Stomach (tissue), 9 donors: ENCODE results near the gene PAK6. TPM values are rescaled to one million over a fixed set of nuclear protein-coding genes. Genes with fewer than 3 reads are reported as not detected.
A peak's percentile ranks its signal among the peaks of the same experiment; 100 is the strongest.

Experiments used
- DNase-seq, 2 donors: peaks; one replicate each; pipeline versions ENCODE4 v3.0.0 to v3.0.0-alpha.2; 2013 to 2019
- H3K27ac ChIP-seq, 5 donors: fragments of 200-600 bp in 4 of 5; sonication (generic) in 4 of 5; one replicate each; pipeline ENCODE4 v1.5.1; 2013 to 2019; ENCODE audit warnings: mild to moderate bottlenecking in 1 of 5, moderate library complexity in 1 of 5
- H3K27me3 ChIP-seq, 3 donors: fragments of 200-600 bp; sonication (generic); one replicate each; pipeline ENCODE4 v1.5.1; 2017 to 2019; ENCODE audit warnings: mixed run types in 1 of 3
- H3K36me3 ChIP-seq, 4 donors: fragments of 200-600 bp; sonication (generic); 1 replicate in 3 of 4; 2 replicates in 1 of 4; pipeline ENCODE4 v1.5.1; 2016 to 2019
- H3K4me1 ChIP-seq, 4 donors: fragments of 200-600 bp; sonication (generic); one replicate each; pipeline ENCODE4 v1.5.1; 2016 to 2019
- H3K4me3 ChIP-seq, 4 donors: fragments of 200-600 bp; sonication (generic) in 3 of 4; one replicate each; pipeline ENCODE4 v1.5.1; 2016 to 2019; ENCODE audit warnings: mild to moderate bottlenecking in 1 of 4
- H3K9me3 ChIP-seq, 4 donors: fragments of 200-600 bp; sonication (generic); one replicate each; pipeline ENCODE4 v1.5.1; 2016 to 2019
- CTCF ChIP-seq, 7 experiments: fragments of 450-650 bp in 4 of 7; fragments of 200-600 bp in 3 of 7; sonication (generic) in 3 of 7; IDR thresholded peaks; one replicate each; pipeline ENCODE4 v1.5.1; 2016 to 2019; ENCODE audit warnings: antibody characterized with exemption in 7 of 7, control low read depth in 2 of 7, mild to moderate bottlenecking in 1 of 7
- EP300 ChIP-seq: sonication (generic); formaldehyde crosslinking; IDR thresholded peaks from one replicate; pipeline ENCODE4 v1.6.1; 2017; ENCODE audit warnings: antibody characterized with exemption
- POLR2A ChIP-seq, 4 donors: fragments of 450-650 bp; IDR thresholded peaks; one replicate each; pipeline ENCODE4 v1.6.1; 2016; ENCODE audit warnings: antibody characterized with exemption in 4 of 4, control low read depth in 2 of 4, mild to moderate bottlenecking in 1 of 4, moderate library complexity in 1 of 4
- POLR2AphosphoS5 ChIP-seq, 3 donors: sonication (generic); formaldehyde crosslinking; IDR thresholded peaks; one replicate each; pipeline ENCODE4 v1.6.1; 2016; ENCODE audit warnings: antibody characterized with exemption in 3 of 3
- WGBS, 5 donors: extraction: QIAGEN DNeasy Blood & Tissue Kit in 3 of 5; methylation state at CpG; one replicate each; pipeline versions ENCODE4 v1.1.5 to v1.1.7; 2013 to 2018; 5-methylcytosine and 5-hydroxymethylcytosine counted together
- intact Hi-C: fragments of 100-400 bp; cut with DNase I; formaldehyde crosslinking; loops from one replicate; pipeline ENCODE4 v1.15.1; 2023; ENCODE audit warnings: low total_unique reads
- polyA plus RNA-seq, 3 donors: library from polyadenylated mRNA; stranded (reverse); fragments of 200-250 nt; gene quantifications; one replicate each; pipeline ENCODE4 v1.2.3, GENCODE V29; 2013
- total RNA-seq, 5 donors: library from RNA; depleted of rRNA; stranded (reverse); fragments of >200 nt; gene quantifications; one replicate each; pipeline versions ENCODE4 v1.1.0 to v1.2.3, GENCODE V29; 2014 to 2016
- donor health status: healthy with polysubstance abuse.
- donor health status: Bipolar disorder and iron deficiency.
- donor health status: healthy.

PAK6 gene
- total and polyA plus RNA-seq, 8 donors = under 0.01 to 91.9 (median 6.2) TPM

- WGBS, 5 donors = 70 to 87% (median 81%) methylated on average over 10 to 11 of the region's 11 CpGs
- no peaks in the 10 kb centered on the region for H3K27me3 ChIP-seq
- TF ChIP-seq CTCF (IDR thresholded peaks at IDR 0.05) (no peak), EP300 (no peak), POLR2AphosphoS5 (IDR thresholded peaks at IDR 0.05) (no peak), POLR2A (IDR thresholded peaks at IDR 0.05) (no peak)
- H3K9me3 ChIP-seq = no peaks in the 10 kb centered on the region
- no peak overlapping the region for H3K4me3 ChIP-seq
- no peak overlapping the region for H3K27ac ChIP-seq
- intact Hi-C loops = loop anchor here (5.0 kb wide), 1 partner anchor 223 kb away; no protein-coding TSS in a partner anchor
- DNase-seq = no peak
- peaks cover 0 to 15% (median 9%) of the 10 kb centered on the region in 4 donors for H3K36me3 ChIP-seq
- peaks cover 0 to 10% (median 2%) of the 10 kb centered on the region in 4 donors for H3K4me1 ChIP-seq
Observed at GRCh38 chr15:40270246-40270995, 31.6 kb downstream of the PAK6 start.

GRCh38 chr15:40271685-40272484 is 33.0 kb downstream of the PAK6 start:
- intact Hi-C loops = loop anchor here (2.0 to 5.0 kb wide), 2 partner anchors 53 to 225 kb away; no protein-coding TSS in a partner anchor
- no peaks in the 10 kb centered on the region for H3K27me3 ChIP-seq
- 84 to 90% (median 85%) methylated on average over 23 to 25 of the region's 25 CpGs for WGBS, 5 donors
- no peak overlapping the region for H3K4me3 ChIP-seq
- no peak for TF ChIP-seq EP300
- no peak for TF ChIP-seq POLR2AphosphoS5 (IDR thresholded peaks at IDR 0.05)
- TF ChIP-seq CTCF (IDR thresholded peaks at IDR 0.05) = no peak
- TF ChIP-seq POLR2A (IDR thresholded peaks at IDR 0.05) = no peak
- no peak overlapping the region for H3K27ac ChIP-seq
- DNase-seq = no peak
- H3K36me3 ChIP-seq = peaks cover 0 to 5% (median under 1%) of the 10 kb centered on the region in 4 donors
- peaks cover 0 to 3% (median 0%) of the 10 kb centered on the region in 4 donors for H3K4me1 ChIP-seq
- H3K9me3 ChIP-seq = no peaks in the 10 kb centered on the region

GRCh38 chr15:40272485-40273056 is 33.7 kb downstream of the PAK6 start:
- Histone ChIP-seq H3K36me3 (peaks cover 0 to 5% (median 0%) of the 10 kb centered on the region in 4 donors), H3K4me1 (no peaks in the 10 kb centered on the region), H3K27me3 (peaks cover 0 to 3% (median 0%) of the 10 kb centered on the region in 3 donors), H3K4me3 (no peak overlapping the region), H3K9me3 (no peaks in the 10 kb centered on the region), H3K27ac (no peak overlapping the region)
- intact Hi-C loops = loop anchor here (2.0 to 5.0 kb wide), 2 partner anchors 54 to 225 kb away; no protein-coding TSS in a partner anchor
- peak in 2 of 7 experiments; percentile 10 to 27 for TF ChIP-seq CTCF (IDR thresholded peaks at IDR 0.05)
- TF ChIP-seq POLR2A (IDR thresholded peaks at IDR 0.05) = no peak
- 73 to 80% (median 74%) methylated on average over 15 to 20 of the region's 20 CpGs for WGBS, 5 donors
- DNase-seq = no peak

- 73 to 90% (median 89%) methylated on average over 8 to 9 of the region's 9 CpGs for WGBS, 5 donors
- intact Hi-C loops = loop anchor here (2.0 to 5.0 kb wide), 2 partner anchors 55 to 226 kb away; no protein-coding TSS in a partner anchor
- peaks cover 0 to 5% (median 0%) of the 10 kb centered on the region in 4 donors for H3K36me3 ChIP-seq
Observed at GRCh38 chr15:40273428-40273827, 34.6 kb downstream of the PAK6 start.

More at GRCh38 chr15:40273428-40273827, 34.6 kb downstream of the PAK6 start:
- TF ChIP-seq EP300 (no peak), CTCF (IDR thresholded peaks at IDR 0.05) (no peak), POLR2A (IDR thresholded peaks at IDR 0.05) (no peak), POLR2AphosphoS5 (IDR thresholded peaks at IDR 0.05) (no peak)
- Histone ChIP-seq H3K9me3 (no peaks in the 10 kb centered on the region), H3K4me1 (no peaks in the 10 kb centered on the region), H3K27me3 (peaks cover 0 to 12% (median 0%) of the 10 kb centered on the region in 3 donors), H3K4me3 (no peak overlapping the region), H3K27ac (no peak overlapping the region)
- no peak for DNase-seq
